ENCODE data around the gene PPP2R5C. TPM values are rescaled to one million over a fixed set of nuclear protein-coding genes. Genes with fewer than 3 reads are reported as not detected.

PPP2R5C gene
- total and polyA plus RNA-seq, 7 donors = 18.2 to 76.6 (median 57.1) TPM

- H3K9me3 ChIP-seq = no peaks in the 10 kb centered on the region
- DNase-seq (no peak), ATAC-seq (peak in 3 of 4 donors; percentile 40 to 61 (median 44))
- 87 to 95% (median 93%) methylated on average over 9 of the region's 9 CpGs for WGBS, 3 donors
- H3K36me3 ChIP-seq (ENCODE audit: insufficient read depth in 1 of 2, low read depth in 1 of 2) = peaks cover 0 to 14% of the 10 kb centered on the region in 2 donors
- no peak for TF ChIP-seq CTCF (IDR thresholded peaks at IDR 0.05)
- H3K4me1 ChIP-seq = peaks cover 19% of the 10 kb centered on the region
- H3K27ac ChIP-seq = no peak overlapping the region
- no peak overlapping the region for H3K4me3 ChIP-seq
- intact Hi-C loops (cut with DNase I) = no loop called here
- H3K27me3 ChIP-seq (ENCODE audit: insufficient read depth in 3 of 3, low read length in 2 of 3) = no peaks in the 10 kb centered on the region
These were observed 116.8 kb downstream of the PPP2R5C start for GRCh38 chr14:101878211-101878821.

GRCh38 chr14:101878822-101879528 lies 117.5 kb downstream of the PPP2R5C start:
- H3K27me3 ChIP-seq (ENCODE audit: insufficient read depth in 3 of 3, low read length in 2 of 3) = no peaks in the 10 kb centered on the region
- H3K27ac ChIP-seq = no peak overlapping the region
- H3K36me3 ChIP-seq (ENCODE audit: insufficient read depth in 1 of 2, low read depth in 1 of 2) = peaks cover 0 to 21% of the 10 kb centered on the region in 2 donors
- intact Hi-C loops (cut with DNase I) = no loop called here
- DNase-seq (no peak), ATAC-seq (peak in 1 of 4 donors; percentile 40)
- no peak overlapping the region for H3K4me3 ChIP-seq
- no peaks in the 10 kb centered on the region for H3K9me3 ChIP-seq
- 84 to 87% (median 85%) methylated on average over 16 to 18 of the region's 18 CpGs for WGBS, 3 donors
- peaks cover 12% of the 10 kb centered on the region for H3K4me1 ChIP-seq
- TF ChIP-seq CTCF (IDR thresholded peaks at IDR 0.05) = no peak

- no peak for DNase-seq
- no peak for ATAC-seq
- WGBS, 3 donors = 89 to 93% (median 91%) methylated on average over 15 of the region's 15 CpGs
- H3K9me3 ChIP-seq = no peaks in the 10 kb centered on the region
- H3K4me3 ChIP-seq = no peak overlapping the region
- peaks cover 10% of the 10 kb centered on the region for H3K4me1 ChIP-seq
- H3K27ac ChIP-seq = no peak overlapping the region
- TF ChIP-seq CTCF (IDR thresholded peaks at IDR 0.05) = no peak
- H3K36me3 ChIP-seq (ENCODE audit: insufficient read depth in 1 of 2, low read depth in 1 of 2) = peaks cover 0 to 28% of the 10 kb centered on the region in 2 donors
- no peaks in the 10 kb centered on the region for H3K27me3 ChIP-seq (ENCODE audit: insufficient read depth in 3 of 3, low read length in 2 of 3)
- intact Hi-C loops (cut with DNase I) = no loop called here
These were observed 118.2 kb downstream of the PPP2R5C start for GRCh38 chr14:101879529-101880336.

- WGBS, 3 donors = 92 to 94% (median 94%) methylated on average over 11 of the region's 11 CpGs
- intact Hi-C loops (cut with DNase I) = no loop called here
- Histone ChIP-seq H3K27ac (no peak overlapping the region), H3K9me3 (no peaks in the 10 kb centered on the region), H3K4me1 (peaks cover 10% of the 10 kb centered on the region), H3K4me3 (no peak overlapping the region), H3K27me3 (ENCODE audit: insufficient read depth in 3 of 3, low read length in 2 of 3) (no peaks in the 10 kb centered on the region), H3K36me3 (ENCODE audit: insufficient read depth in 1 of 2, low read depth in 1 of 2) (peaks cover 0 to 43% of the 10 kb centered on the region in 2 donors)
- DNase-seq = no peak
- ATAC-seq = no peak
- no peak for TF ChIP-seq CTCF (IDR thresholded peaks at IDR 0.05)
These were observed 119.9 kb downstream of the PPP2R5C start for GRCh38 chr14:101881426-101881825.

All from psoas muscle (tissue), 8 donors.